Activated CD4-positive, alpha-beta T cell treated with anti-CD3 and anti-CD28 coated beads for 48 hours (primary cell): ENCODE results near the gene EPS8L3.
"Not testable (repeated sequence)": the region's sequence is repeated elsewhere in the genome, so short reads cannot be mapped to it uniquely, and the experiment has no call there.

Source experiments
- DNase-seq: peaks from one replicate; pipeline ENCODE4 v3.0.0-alpha.2; 2020

Gene EPS8L3

DNA sequence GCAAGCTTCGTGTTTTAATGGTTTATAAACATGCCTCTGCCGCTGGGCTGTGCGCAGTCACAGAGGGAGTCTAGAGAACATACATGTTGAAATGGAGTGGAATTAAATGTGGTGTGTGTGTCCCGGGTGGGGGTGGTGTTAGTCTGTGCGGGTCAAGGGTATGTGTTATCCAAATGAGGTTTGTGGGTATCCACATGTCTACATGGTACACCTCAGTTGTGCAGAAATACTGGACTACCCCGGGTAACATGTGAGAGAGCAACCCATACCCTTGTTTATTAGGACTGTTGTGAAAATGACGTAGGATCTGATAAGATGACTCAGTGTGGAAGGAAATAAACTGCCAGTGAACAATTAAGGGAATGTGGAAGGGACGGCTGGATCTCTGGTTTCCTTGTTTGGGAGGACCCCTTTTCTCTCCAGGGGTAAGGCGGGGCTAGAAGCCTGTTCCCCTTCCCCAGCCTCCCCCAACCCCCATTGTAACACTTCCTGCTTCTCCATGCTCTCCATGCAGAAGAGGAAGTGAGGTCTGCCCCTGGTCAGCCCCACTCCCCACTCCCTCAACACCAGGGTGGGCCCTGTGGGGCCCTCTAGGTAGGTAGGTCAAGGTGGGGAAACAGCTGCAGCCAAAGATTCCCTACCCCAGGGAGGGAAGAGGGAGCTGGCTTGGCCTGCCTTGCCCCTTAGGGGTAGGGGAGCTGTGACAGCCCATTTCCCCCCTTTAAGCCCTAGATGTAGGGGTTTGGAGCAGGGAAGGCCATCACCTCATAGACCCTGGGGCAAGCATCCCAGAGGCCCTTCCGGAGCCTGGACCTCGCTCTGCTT lies 690 bp downstream of the EPS8L3 start:
- DNase-seq, result no peak

- DNase-seq, result no peak
These were observed 1.6 kb downstream of the EPS8L3 start for GRCh38 chr1:109762039-109762585.

DNA sequence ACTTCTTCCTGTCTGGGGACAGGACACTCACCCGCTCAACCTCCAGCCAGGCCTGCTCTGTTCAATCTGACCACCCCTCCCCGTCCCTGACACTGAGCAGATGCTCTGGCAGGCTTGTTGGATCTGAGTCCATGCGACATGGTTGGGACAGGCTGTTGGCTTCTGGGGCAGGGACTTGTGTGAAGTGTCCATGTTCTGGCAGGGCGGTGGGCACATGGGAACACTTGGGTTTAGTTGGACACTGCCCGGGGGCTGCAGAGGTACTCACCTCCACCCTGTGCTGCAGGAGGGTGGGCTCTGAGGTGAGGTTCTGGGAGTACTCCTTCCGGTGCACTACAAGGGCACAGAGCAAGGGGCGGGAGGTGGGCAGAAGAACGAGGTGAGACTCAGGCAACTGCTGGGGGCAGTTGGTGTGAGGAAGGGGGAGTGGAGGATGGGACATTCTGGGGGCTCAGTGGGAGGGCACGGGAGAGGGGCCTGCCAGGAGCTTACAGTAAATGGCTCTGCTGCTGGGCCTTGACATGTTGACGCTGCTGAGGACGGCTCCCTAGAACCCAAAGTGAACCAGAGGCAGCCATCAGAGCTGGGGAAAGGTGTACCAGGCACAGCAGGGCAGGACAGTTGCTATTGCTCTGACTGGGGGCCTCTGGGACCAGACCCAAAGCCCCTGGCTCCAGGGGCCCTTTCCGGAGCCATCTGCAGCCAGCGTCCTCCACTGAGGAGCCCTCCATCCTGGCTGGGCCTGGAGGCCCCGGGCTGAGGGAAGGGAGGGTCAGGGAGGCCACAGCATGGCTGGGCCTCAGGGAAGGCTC lies 2.3 kb downstream of the EPS8L3 start:
- DNase-seq, result no peak

DNA sequence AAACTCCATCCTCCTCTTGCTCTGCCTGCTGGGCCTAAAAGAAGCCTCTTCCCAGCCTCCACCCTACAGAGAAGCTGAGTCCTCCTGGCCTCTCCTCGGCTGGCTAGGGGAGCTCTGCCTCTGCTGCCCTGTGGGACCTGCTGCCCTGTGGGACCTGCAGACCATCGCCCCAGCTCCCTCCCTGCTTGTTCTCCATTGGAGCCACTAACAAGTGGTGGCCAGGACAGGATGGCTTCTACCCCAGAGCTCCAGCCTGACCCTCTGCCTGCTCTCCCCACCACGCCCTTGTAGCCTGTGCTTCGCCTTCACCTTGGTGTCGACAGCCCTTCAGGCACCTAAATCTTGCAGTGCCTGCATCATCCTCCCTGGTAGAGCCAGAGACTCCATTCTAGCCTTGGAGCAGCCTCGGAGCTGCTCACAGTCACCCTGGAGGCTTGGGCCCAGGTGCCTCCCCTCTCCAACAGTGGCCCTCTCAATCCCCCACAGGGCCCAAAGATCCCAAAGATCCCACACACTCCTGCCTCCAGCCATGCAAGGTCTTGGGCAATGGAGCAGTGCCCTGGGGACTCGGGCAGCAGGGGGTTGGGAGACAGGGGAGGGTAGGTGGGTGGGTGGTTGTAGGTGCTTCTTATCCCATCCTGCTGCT lies 3.0 kb downstream of the EPS8L3 start:
- DNase-seq, result no peak

DNA sequence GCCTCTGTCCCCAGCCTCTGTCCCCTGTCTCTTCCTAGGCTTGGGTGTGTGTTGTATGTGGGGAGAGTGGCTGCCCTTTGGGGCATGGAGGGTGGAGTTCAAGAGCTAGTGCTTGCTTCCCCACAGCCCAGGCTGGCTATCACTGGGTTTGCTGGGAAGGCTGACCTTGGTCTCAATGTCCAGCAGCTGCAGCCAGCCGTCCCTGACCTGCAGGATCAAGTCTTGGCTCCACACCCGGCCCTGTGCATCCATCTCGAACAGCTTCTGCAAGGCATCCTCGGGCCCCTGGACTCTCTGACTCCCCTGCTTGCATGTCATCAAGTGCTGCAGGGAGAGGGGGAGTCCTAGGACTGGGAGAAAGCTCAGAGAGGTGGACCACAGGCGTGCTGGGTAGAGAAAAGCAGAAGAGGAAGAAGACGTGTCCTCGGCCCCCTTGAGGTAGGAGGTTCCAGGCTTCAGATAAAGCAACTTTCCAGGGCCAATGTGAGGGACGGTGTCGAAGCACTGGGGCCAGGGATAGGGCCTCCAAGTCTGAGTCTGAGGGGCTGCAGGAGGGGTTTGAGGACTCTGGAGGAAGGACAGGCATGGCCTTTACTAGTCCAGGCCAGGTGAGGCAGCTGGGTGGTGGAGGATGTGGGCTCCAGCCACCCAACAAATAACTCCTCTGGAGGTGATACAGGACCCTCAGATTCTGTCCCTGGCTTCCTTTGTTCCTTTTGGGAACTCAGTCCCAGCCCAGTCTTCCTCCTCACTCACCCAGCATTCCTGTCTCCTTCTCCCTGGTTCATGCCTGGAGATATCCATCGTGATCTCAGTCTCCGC lies 4.0 kb downstream of the EPS8L3 start:
- no peak for DNase-seq

DNA sequence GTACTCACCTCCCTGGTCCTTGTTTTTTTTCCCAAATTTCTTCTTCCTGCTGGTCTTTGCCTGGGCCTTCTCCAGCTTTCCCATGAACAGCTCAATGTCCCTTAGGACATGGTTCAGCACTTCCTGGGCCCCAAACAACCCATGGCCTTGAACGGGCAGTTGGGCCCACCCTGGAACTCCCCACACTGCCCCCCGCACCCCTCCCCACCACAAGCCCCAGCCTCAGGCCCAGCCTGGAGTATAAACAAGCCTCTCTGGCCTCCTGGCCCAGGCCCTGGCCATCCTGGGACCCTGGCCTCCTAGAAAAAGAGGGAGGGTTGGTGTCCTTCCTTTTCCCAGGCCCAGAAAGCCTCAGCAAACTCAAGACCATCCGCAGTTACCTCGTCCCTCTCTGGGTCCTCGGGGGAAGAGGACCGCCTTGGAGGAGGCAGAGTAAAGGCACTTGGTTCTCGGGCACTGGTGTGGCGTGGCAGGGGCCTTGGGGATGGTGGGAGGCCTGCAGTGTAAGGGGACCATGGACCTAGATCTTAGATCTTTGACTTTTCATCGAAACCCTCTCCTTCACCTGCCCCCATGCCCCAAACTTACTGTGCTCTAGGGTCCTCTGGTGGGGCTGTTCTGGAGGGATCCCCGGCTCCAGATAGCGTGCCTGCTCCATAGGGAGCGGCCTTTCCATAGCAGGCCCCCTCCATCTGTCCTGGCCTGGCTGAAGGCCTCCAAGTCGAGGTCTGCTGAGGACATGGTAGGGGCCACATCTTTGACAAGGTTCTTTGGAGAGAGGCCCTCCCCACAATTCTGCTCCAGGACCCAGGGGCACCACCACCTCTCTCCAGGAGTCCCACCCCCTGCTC lies 5.6 kb downstream of the EPS8L3 start:
- DNase-seq, result no peak

GRCh38 chr1:109756848-109757521 lies 6.7 kb downstream of the EPS8L3 start:
- DNase-seq, result no peak

DNA sequence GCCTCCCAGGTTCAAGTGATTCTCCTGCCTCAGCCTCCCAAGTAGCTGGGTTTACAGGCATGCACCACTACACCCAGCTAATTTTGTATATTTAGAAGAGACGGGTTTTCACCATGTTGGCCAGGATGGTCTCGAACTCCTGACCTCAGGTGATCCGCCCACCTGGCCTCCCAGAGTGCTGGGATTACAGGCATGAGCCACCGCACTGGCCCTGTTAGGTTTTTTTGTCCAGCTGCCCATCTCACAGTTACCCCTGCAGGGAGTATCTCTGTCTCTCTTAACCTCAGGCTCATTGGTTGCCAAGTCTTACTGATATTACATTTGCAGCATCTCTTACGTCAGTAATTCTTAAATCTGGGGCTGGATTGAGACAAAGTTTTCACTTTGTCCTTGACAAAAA lies 7.4 kb downstream of the EPS8L3 start:
- not testable (repeated sequence) for DNase-seq

- no peak for DNase-seq
These were observed 9.0 kb downstream of the EPS8L3 start for GRCh38 chr1:109754738-109755137.

GRCh38 chr1:109751531-109752260 lies 12.0 kb downstream of the EPS8L3 start:
- no peak for DNase-seq

DNA sequence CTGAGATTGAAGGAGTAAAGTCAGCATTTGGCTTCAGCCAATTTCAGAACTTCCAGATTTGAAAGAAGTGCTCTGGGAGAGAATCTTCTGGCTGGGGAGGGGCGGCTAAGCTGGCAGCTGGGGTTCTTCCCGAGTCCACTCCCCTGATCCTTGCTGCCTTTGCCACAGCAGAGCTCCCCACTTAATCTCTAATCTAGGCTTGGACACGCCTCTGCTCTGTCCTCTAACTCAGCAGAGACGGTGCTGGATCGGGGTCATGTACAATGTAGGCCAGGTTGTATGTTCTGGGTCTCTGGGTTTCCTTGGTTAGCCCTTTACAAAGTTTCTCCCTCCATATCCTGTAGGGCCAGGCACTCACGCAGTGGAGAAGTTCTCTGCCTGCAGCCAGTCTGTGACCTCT lies 12.8 kb downstream of the EPS8L3 start:
- no peak for DNase-seq

GRCh38 chr1:109750241-109750882 lies 13.4 kb downstream of the EPS8L3 start:
- DNase-seq, result no peak

- no peak for DNase-seq
These were observed 14.5 kb downstream of the EPS8L3 start for GRCh38 chr1:109749221-109749620.

DNA sequence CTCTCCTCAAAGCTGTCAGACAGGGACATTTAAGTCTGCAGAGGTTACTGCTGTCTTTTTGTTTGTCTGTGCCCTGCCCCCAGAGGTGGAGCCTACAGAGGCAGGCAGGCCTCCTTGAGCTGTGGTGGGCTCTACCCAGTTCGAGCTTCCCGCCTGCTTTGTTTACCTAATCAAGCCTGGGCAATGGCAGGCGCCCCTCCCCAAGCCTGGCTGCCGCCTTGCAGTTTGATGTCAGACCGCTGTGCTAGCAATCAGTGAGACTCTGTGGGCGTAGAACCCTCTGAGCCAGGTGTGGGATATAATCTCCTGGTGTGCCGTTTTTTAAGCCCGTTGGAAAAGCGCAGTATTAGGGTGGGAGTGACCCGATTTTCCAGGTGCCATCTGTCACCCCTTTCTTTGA lies 15.4 kb downstream of the EPS8L3 start:
- DNase-seq, result not testable (repeated sequence)

GRCh38 chr1:109740615-109741373 lies 22.9 kb downstream of the EPS8L3 start, which contains the start of gene GSTM3:
Gene GSTM3 (minus strand): TSS chr1:109741038. CDS start chr1:109740287, 751 bp downstream.
- DNase-seq, result no peak

- DNase-seq, result peak; percentile 85
These were observed 23.7 kb downstream of the EPS8L3 start for GRCh38 chr1:109739738-109740614.

DNA sequence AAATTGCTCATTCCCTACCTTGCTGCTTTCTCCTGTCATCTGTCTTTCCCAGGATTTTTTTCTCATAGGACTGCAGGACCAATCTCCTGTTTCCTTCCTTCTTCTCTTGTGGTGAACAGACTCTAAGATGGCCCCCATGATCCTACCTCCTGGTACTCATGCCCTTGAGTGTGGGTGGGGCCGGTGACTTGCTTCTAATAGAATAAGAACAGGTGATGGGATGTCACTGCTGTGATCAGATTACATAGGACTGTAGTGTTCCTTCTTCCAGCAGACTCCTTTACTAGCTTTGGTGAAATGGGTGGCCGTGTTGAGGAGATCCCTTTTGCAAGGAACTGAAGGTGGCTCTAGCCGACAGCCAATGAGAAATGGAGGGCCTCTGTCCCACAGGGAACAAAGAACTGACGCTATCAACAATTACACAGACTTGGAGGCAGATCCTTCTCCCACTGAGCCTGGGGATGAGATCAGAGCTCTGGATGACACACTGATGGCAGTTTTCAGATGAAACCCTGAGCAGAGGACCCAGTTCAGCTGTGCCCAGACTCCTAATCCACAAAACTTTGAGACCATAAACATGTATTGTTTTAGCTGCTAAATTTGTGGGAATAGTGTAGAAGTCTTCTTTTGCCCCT lies 30.4 kb downstream of the EPS8L3 start:
- DNase-seq, result no peak
